Measurements from ENCODE around the gene FAF1. TPM values are rescaled to one million over a fixed set of nuclear protein-coding genes. Genes with fewer than 3 reads are reported as not detected.

Gene FAF1
- total RNA-seq, 1 experiment from 2014 or later, result 73.2 TPM

DNA sequence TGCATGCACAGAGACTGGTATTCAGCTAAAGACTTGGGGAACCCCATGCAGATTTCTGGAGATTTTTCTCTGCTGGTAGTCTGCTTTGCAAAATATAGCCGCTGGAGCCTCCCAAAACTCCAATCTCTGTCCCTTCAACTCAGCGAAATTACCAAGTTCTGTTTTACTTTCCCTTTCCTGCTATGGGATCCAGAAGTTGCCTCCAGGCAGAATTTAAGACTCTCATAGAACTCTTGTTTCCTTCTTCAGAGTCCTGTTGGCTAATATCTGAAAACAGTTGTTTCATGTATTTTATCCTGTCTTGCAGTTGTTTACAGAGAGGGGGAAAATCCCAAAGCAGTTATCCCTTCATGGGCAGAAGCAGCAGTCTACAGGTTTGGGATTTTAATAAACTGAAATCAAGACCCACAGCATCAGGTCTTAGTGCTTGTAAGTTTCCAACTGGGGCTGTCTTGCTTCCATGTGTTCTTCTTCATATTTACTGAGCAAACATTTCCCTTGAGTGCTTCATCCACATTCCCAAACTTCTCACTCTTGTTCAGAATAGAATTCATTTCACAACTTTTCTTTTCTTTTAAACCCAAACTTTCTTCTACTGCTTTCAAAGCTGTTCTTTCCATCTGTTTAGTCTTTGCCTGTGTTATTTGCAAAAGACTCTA, 315.5 kb downstream of the FAF1 start:
- intact Hi-C loops (cut with micrococcal nuclease), result no loop called here
- no peaks in the 10 kb centered on the region for H3K27me3 ChIP-seq (ENCODE audit: insufficient read depth, low read length)
- no peaks in the 10 kb centered on the region for H3K79me2 ChIP-seq (ENCODE audit: insufficient read depth, low read length)
- BruUV-seq (replicated peaks), result TSS peak; percentile 19
- H3K9me2 ChIP-seq (ENCODE audit: insufficient read depth), result no peaks in the 10 kb centered on the region
- no peak overlapping the region for H2AFZ ChIP-seq (ENCODE audit: low read depth, low read length, poor library complexity, severe bottlenecking)
- H3K9me3 ChIP-seq (ENCODE audit: control insufficient read depth in 1 of 2, insufficient read depth in 1 of 2, low read depth in 1 of 2, low read length in 2 of 2), result no peaks in the 10 kb centered on the region
- H3K9ac ChIP-seq (ENCODE audit: low read length), result no peak overlapping the region
- CTCF ChIA-PET, result no interaction called here
- TF ChIP-seq ELF1 (IDR thresholded peaks at IDR 0.05; ENCODE audit: borderline replicate concordance, low read depth), result no peak
- H3K4me2 ChIP-seq (ENCODE audit: low read length), result no peak overlapping the region
- no peak overlapping the region for H3K27ac ChIP-seq (ENCODE audit: low read depth, low read length)
- DNase-seq (ENCODE audit: low read depth, low spot score) (no peak), ATAC-seq (no peak)
- H4K20me1 ChIP-seq (ENCODE audit: insufficient read depth), result no peaks in the 10 kb centered on the region
- H3K36me3 ChIP-seq (ENCODE audit: control insufficient read depth in 1 of 2, insufficient read depth in 2 of 2, low read length in 2 of 2), result no peaks in the 10 kb centered on the region
- no peaks in the 10 kb centered on the region for H3K4me1 ChIP-seq (ENCODE audit: control insufficient read depth in 1 of 2, insufficient read depth in 2 of 2, low read length in 2 of 2)
- RAD21 ChIA-PET (ENCODE audit: low non-redundant PET in 1 of 2, low total read pairs in 2 of 2, uncharacterized antibody in 2 of 2, unreplicated experiment in 2 of 2), result no interaction called here
- H3K4me3 ChIP-seq (replicated peaks in 1 of 2; ENCODE audit: low read depth in 1 of 2, low read length in 2 of 2), result no peak overlapping the region
- POLR2A ChIA-PET, result interaction anchor here (0.7 kb wide), 1 partner anchor 24 kb away, joined by 3 read pairs; no protein-coding TSS in a partner anchor

DNA sequence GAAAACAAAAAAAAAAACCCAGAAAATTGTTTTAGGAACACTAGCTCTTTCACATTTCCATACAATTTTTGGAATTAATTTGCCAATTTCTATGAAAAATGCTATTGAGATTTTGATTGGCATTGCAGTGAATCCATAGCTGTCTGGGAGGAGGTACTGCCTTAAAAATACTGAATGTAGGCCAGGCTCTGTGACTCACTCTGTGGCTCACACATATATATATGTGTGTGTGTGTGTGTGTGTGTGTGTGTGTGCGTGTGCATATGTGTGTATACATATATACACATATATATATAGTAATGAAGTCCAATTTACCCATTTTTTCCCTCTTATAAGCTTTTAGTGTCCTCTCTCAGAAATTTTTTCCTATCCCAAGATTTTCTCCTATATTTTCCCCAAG, 322.6 kb downstream of the FAF1 start:
- TF ChIP-seq EGR1 (IDR thresholded peaks at IDR 0.05; ENCODE audit: low read depth) (no peak), FOSL1 (IDR thresholded peaks at IDR 0.05; ENCODE audit: low read depth) (no peak), ZNF274 (IDR thresholded peaks at IDR 0.05; ENCODE audit: low read depth, low read length) (no peak), RAD21 (IDR thresholded peaks at IDR 0.05; ENCODE audit: low read depth) (no peak), CEBPB (IDR thresholded peaks at IDR 0.05; ENCODE audit: low read depth) (no peak), ZFX (IDR thresholded peaks at IDR 0.05) (no peak), SRF (IDR thresholded peaks at IDR 0.05; ENCODE audit: low read depth) (no peak), EZH2phosphoT487 (IDR thresholded peaks at IDR 0.05; ENCODE audit: borderline replicate concordance) (no peak), SP1 (IDR thresholded peaks at IDR 0.05; ENCODE audit: low read depth) (no peak), SIN3A (IDR thresholded peaks at IDR 0.05; ENCODE audit: low read depth) (no peak), POLR2AphosphoS5 (IDR thresholded peaks at IDR 0.05; ENCODE audit: low read depth, low read length) (no peak), YY1 (IDR thresholded peaks at IDR 0.05; ENCODE audit: extremely low read depth, insufficient replicate concordance, low read depth, low read length) (no peak), JUND (IDR thresholded peaks at IDR 0.05) (no peak), ELF1 (IDR thresholded peaks at IDR 0.05; ENCODE audit: borderline replicate concordance, low read depth) (no peak)
- TF ChIP-seq, protein P1, sequence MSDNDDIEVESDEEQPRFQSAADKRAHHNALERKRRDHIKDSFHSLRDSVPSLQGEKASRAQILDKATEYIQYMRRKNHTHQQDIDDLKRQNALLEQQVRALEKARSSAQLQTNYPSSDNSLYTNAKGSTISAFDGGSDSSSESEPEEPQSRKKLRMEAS (IDR thresholded peaks at IDR 0.05), result no peak
- TF ChIP-seq, protein P2, sequence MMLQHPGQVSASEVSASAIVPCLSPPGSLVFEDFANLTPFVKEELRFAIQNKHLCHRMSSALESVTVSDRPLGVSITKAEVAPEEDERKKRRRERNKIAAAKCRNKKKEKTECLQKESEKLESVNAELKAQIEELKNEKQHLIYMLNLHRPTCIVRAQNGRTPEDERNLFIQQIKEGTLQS (IDR thresholded peaks at IDR 0.05), result no peak
- TF ChIP-seq, protein P3, sequence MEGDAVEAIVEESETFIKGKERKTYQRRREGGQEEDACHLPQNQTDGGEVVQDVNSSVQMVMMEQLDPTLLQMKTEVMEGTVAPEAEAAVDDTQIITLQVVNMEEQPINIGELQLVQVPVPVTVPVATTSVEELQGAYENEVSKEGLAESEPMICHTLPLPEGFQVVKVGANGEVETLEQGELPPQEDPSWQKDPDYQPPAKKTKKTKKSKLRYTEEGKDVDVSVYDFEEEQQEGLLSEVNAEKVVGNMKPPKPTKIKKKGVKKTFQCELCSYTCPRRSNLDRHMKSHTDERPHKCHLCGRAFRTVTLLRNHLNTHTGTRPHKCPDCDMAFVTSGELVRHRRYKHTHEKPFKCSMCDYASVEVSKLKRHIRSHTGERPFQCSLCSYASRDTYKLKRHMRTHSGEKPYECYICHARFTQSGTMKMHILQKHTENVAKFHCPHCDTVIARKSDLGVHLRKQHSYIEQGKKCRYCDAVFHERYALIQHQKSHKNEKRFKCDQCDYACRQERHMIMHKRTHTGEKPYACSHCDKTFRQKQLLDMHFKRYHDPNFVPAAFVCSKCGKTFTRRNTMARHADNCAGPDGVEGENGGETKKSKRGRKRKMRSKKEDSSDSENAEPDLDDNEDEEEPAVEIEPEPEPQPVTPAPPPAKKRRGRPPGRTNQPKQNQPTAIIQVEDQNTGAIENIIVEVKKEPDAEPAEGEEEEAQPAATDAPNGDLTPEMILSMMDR (IDR thresholded peaks at IDR 0.05 in 2 of 3, conservative IDR thresholded peaks at IDR 0.05 in 1 of 3; ENCODE audit: borderline replicate concordance in 1 of 3, insufficient read depth in 1 of 3, low read depth in 2 of 3, low read length in 2 of 3), result no peak
- no TSS peak for BruUV-seq (replicated peaks)
- no peaks in the 10 kb centered on the region for H4K20me1 ChIP-seq (ENCODE audit: insufficient read depth)
- ChIA-PET RAD21 (ENCODE audit: low non-redundant PET in 1 of 2, low total read pairs in 2 of 2, uncharacterized antibody in 2 of 2, unreplicated experiment in 2 of 2) (no interaction called here), POLR2A (no interaction called here), CTCF (interaction anchor here (1.3 kb wide), 1 partner anchor 68 kb away, joined by 3 read pairs; no protein-coding TSS in a partner anchor)
- no peaks in the 10 kb centered on the region for H3K9me3 ChIP-seq (ENCODE audit: control insufficient read depth in 1 of 2, insufficient read depth in 1 of 2, low read depth in 1 of 2, low read length in 2 of 2)
- no peak overlapping the region for H3K4me2 ChIP-seq (ENCODE audit: low read length)
- H2AFZ ChIP-seq (ENCODE audit: low read depth, low read length, poor library complexity, severe bottlenecking), result no peak overlapping the region
- no peaks in the 10 kb centered on the region for H3K27me3 ChIP-seq (ENCODE audit: insufficient read depth, low read length)
- no peaks in the 10 kb centered on the region for H3K36me3 ChIP-seq (ENCODE audit: control insufficient read depth in 1 of 2, insufficient read depth in 2 of 2, low read length in 2 of 2)
- H3K4me1 ChIP-seq (ENCODE audit: control insufficient read depth in 1 of 2, insufficient read depth in 2 of 2, low read length in 2 of 2), result no peaks in the 10 kb centered on the region
- H3K9ac ChIP-seq (ENCODE audit: low read length), result no peak overlapping the region
- H3K79me2 ChIP-seq (ENCODE audit: insufficient read depth, low read length), result no peaks in the 10 kb centered on the region
- no peak overlapping the region for H3K4me3 ChIP-seq (replicated peaks in 1 of 2; ENCODE audit: low read depth in 1 of 2, low read length in 2 of 2)
- DNase-seq (ENCODE audit: low read depth, low spot score) (no peak), ATAC-seq (no peak)
- intact Hi-C loops (cut with micrococcal nuclease), result no loop called here
- no peak overlapping the region for H3K27ac ChIP-seq (ENCODE audit: low read depth, low read length)
- H3K9me2 ChIP-seq (ENCODE audit: insufficient read depth), result no peaks in the 10 kb centered on the region
